HPDE6-E6E7 (cell line): ENCODE measurements around the gene AMIGO3.
"Not testable (repeated sequence)": the region's sequence is repeated elsewhere in the genome, so short reads cannot be mapped to it uniquely, and the experiment has no call there.

Source experiments
- DNase-seq: peaks from one replicate; pipeline ENCODE4 v3.0.0; 2011; ENCODE audit warnings: missing footprints; ENCODE audit errors: extremely low spot score

AMIGO3 gene, protein sequence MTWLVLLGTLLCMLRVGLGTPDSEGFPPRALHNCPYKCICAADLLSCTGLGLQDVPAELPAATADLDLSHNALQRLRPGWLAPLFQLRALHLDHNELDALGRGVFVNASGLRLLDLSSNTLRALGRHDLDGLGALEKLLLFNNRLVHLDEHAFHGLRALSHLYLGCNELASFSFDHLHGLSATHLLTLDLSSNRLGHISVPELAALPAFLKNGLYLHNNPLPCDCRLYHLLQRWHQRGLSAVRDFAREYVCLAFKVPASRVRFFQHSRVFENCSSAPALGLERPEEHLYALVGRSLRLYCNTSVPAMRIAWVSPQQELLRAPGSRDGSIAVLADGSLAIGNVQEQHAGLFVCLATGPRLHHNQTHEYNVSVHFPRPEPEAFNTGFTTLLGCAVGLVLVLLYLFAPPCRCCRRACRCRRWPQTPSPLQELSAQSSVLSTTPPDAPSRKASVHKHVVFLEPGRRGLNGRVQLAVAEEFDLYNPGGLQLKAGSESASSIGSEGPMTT

DNA sequence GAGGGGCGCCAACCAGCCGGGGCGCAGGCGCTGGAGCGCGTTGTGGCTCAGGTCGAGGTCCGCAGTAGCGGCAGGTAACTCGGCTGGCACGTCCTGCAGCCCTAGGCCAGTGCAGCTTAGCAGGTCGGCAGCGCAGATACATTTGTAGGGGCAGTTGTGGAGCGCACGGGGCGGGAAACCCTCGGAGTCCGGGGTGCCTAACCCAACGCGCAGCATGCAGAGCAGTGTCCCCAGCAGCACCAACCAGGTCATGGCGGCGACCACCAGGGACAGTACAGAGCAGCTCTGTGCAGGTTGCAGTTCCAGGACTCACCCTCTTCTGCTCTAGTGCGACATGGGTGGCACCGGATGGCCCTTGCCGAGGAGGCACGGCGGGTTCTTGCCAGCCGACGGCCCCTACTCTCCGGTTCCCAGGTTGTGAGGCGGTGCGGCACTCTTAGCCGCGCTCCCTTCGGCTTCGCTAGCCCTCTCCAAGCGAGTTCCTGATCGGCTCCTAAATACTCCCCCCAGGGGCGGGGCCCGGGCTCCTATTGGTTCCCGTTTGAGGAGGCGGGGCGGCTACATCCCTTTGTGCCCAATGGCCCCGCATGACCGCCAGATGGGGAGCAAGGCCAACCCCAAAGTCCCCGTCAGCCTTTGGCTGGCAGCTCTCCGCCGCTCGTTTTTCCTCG is at the start of gene AMIGO3:
Gene AMIGO3 (minus strand): TSS at position 471 of the 671 bp plus-strand sequence. CDS start 219 bp downstream, at position 252.
- DNase-seq = peak; percentile 76

DNA sequence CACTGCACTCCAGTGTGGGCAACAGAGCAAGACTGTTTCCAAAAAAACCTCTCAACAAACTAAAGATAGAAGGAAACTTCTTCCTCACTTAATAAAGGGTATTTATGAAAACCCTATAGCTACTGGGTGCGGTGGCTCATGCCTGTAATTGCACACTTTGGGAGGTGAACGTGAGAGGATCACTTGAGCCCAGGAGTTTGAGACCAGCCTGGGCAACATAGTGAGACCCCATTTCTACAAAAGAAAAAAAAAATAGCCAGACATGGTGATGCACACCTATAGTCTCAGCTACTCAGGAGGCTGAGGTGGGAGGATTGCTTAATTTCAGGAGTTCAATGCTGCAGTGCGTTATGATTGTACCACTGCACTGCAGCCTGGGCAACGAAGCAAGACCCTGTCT is 44.5 kb upstream of the AMIGO3 start:
- DNase-seq = no peak

DNA sequence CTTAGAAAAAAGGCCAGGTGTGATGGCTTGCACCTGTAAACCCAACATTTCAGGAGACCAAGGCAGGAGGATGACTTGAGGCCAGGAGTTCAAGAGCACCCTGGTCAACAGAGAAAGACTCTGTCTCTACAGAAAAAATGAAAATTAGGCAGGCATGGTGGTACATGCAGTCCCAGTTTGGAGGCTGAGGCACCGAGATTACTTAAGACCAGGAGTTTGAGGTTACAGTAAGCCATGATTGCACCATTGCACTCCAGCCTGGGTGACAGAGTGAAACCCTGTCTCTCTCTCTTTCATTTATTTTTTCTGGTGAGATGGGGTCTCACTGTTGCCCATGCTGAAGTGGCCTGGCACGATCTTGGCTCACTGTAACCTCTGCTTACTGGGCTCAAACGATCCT is 42.2 kb upstream of the AMIGO3 start:
- DNase-seq = no peak

DNA sequence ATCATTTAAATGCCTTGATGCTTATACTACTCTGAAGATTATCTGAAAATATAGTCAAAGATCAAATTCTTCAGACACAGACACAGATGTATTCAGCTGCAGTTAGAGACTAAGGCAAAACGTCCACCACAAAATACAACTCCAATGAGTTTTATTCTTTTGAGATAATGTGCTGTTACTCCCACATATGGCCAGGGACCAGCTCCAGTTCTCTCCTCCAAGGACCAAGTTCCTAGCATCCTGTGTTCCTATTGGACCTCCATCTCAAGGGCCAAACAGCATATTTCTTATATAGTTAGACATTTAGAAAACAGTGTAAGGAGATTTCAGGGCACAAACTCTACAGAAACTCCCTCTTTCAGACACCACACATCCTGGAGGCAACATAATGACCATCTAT is 39.7 kb upstream of the AMIGO3 start:
- DNase-seq = no peak

DNA sequence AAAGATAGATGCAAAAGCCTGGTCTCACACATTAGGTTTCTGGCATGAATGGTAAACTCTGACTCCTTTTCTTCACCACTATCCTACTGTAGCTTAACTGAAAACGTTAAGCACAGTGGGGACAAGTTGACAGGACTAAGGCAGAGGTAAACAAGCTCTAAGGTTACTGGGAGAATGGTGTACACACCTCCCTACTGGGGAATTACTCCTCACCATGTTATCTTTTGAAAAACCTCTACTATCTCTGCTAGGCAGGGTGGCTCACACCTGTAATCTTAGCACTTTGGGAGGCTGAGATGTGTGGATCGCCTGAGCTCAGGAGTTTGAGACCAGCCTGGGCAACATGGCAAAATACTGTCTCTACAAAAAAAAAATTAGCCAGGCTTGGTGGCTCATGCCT is 37.7 kb upstream of the AMIGO3 start:
- DNase-seq = no peak

DNA sequence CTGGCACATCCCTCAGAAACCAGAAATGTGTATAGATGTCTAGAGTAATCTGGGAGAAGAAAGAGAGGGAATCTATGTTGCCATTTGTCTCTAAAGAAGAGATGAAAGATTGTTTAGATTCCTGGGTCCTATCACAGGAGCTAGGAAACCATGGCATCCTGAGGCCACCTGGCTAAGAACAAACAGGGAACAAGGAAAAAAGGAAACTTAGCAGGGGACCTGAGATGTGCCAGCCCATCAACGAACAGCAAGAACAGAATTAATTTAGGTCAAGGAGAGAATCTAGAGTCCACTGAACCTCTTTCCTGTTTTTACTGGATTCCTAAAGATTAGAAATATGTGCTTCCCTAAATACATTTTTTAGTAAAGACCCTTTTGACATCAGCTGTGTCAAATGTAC is 36.6 kb upstream of the AMIGO3 start:
- DNase-seq = no peak

DNA sequence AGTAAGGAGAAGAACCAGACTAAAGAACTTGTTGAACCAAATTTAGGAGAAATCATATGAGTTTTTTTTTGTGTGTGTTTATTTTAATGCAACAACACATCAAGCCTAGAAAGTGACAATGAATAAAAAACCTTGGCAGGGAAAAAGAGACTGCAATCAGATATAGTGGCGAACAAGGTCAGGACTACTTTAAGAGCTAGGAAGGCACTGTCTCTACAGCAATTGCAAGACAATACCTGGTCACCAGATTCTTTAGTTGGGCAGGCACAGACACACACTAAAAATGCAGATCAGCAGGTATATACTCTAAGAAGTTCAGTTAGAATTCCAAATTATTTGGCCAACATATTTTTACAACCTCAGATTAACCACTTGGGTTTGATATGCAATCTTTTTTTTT is 35.1 kb upstream of the AMIGO3 start:
- no peak for DNase-seq

DNA sequence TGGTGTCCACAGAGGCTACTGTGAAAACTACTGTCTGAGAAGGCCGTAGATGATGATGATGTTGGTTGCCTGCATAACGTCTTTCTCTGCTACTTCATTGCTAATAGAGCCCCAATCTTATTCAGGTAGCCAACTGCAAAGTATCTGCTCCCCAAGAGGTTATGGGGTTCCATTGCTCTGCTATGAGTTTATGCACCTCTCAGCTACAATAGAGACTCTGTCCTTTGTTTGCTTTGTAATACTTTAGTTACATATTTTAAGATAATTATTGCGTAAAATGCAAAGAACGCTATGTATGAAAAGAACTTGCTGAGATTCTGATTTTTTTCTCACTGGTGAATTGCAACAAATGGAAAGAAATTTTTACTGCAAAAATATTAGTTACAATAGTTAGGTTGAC is 32.0 kb upstream of the AMIGO3 start:
- no peak for DNase-seq

DNA sequence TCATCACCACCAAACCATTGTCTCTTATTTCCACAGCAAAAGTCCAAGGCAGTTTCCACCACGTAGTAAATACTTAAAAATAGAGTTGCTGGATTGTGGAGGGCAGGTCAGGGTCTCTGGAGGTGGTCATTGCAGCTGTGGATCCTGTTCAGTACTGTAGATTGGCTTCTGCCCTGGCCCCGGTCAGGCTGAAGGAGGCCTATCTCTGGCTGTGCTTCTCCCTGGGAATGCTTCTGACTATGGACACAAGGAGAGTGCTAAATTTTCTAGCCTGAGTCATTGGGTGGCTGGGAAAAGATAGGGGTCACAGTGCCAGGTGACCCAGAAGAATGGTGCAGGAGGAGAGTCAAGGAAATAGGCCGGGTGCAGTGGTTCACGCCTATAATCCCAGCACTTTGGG is 30.6 kb upstream of the AMIGO3 start:
- DNase-seq = no peak

DNA sequence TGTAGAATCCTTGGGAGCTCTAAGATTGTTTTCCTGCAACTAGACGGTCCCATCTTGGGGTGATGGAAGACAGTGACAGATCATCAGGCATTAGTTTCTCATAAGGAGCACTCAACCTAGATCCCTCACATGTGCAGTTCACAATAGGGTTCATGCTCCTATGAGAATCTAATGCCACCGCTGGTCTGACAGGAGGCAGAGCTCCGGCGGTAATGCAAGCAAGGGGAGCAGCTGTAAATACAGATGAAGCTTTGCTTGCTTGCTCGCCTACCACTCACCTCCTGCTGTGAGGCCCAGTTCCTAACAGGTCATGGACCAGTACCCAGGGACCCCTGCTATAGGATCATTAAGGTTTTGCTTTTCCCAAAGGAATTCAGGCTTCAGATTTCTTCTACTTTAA is 29.4 kb upstream of the AMIGO3 start:
- DNase-seq = not testable (repeated sequence)

DNA sequence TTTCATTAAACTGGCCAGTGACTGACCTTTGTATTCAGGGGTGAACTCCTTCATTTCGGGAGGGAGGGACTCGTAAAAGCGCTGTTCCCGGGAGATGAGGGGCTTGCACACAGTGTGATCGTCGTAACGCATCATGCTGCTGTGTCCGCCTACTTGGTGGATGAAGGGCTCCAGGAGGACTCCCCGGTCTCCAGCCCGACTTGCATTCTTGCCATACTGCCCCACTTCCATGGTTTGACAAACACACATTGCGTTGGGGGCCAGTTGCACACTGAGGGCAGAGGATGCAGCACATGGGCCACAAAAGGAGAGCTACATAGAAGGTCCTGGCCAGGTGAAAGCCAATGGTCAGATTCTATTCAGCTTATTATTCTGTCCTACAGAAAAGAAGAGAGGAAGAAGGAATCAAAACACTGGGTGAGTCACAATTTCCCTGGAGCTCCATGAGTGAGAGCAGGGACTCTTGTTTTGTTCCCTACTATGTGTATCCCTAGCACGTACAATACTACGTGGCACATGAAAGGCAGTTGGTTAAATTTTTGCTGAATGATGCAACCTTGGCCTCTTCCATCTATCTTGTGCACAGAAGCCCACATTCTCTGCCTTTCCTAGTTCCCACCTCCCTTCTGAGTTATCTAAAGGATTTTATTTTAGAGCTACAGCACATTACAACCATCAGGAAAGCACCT is 28.5 kb upstream of the AMIGO3 start:
- no peak for DNase-seq

DNA sequence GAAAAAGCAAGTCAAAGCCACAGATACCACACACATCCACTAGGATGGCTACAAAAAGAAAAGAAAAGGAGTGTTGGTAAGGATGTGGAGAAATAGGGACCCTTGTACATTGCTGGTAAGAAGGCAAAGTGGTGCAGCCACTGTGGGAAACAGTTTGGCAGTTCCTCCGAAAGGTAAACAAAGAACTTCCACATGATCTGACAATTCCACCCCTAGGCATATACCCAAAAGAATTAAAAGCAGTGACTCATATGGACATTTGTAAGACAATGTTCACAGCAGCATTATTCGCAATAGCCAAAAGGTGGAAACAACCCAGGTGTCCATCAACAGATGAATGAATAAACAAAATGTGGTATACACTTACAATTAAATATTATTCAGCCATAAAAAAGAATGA is 26.5 kb upstream of the AMIGO3 start:
- DNase-seq = no peak

DNA sequence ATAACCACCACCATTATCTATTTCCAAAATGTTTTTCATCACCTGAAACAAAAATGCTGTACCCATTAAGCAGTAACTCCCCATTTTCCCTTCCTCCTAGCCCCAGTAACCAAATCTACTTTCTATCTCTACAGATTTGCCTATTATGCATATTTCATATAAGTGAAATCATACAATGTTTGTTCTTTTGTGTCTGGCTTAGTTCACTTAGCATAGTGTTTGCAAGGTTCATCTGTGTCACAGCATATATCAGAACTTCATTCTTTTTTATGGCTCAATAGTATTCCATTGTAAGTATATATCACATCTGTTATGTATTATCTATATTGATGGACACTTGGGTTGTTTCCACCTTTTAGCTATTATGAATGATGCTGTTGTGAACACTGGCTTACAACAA is 20.9 kb upstream of the AMIGO3 start:
- DNase-seq = no peak

DNA sequence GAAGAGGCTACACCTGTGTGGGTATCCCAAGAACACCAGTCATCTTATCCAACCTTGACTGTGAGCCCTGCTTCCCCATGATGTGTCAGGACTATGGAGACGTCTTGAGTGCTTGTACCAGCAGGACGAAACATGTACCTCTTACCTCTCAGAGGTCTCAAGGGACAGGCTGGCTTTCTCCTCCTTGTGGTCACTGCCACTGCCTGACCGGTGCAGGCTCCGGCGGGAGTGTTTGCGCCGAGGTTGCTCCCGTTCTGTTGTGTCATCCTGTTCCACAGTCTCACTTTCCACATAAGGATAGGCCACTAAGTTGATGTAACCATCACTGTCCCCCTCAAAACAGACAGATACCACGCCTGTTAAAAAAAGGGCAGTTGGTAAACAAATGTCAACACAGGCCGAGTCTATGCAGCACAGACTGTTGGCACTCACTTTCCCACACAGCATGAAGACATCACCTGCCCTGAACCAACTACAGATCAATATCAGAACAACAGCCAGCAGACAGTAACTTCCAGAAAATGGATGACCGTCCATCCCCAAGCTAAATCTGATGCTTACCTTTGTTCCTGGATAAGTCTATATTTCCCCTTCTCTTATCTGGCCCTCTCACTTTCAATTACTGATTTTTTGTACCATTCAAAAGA is 18.7 kb upstream of the AMIGO3 start:
- DNase-seq = no peak

DNA sequence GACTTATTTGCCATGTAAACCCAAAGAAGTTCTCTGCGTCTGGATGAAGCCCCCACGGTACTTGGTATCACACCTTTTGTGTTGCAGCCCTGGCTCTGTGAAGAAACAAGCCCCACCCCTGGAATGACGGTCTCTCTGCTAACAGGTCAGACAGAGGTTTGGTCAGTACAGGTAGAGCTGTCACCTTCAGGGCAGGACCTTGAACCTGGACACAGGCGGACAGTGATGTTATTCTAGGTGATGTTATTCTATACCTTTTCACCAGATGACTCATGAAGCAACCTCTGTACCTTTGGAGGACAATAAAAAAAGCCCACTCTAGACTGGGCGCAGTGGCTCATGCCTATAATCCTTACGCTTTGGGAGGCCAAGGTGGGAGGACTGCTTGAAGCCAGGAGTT is 15.3 kb upstream of the AMIGO3 start:
- DNase-seq = no peak

DNA sequence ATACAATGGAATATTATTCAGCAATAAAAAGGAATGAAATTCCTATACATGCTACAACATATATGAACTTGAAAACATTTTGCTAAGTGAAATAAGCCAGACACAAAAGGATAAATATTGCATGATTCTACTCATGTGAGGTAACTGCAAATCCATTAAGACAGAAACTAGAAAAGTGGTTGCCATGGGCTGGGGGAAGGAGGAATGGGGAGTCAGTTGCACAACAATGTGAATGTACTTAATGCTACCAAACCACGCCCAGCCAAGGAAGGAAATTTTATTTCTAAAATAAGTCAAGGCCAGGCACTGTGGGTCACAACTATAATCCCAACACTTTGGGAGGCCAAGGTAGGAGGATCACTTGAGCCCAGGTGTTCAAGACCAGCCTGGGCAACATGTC is 14.1 kb upstream of the AMIGO3 start:
- DNase-seq = no peak

DNA sequence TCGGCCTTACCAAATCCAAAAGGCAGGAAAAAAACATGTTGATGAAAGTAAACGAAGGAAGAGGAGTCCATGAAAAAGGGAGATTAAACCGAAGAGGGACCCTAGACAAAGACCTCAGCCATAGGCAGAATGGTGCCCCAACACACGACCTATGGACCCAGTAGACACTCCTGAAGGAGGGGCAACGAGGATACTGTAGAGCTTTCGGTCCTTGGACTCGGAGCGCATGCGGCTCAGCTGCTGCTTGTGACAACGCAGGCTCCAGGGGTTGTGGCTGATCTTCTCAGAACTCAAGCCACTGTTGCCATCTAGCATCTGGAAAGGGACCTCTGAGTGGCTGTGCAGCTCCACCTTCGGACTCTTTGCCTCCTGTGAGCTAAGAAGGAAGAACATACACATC is 13.1 kb upstream of the AMIGO3 start:
- no peak for DNase-seq

DNA sequence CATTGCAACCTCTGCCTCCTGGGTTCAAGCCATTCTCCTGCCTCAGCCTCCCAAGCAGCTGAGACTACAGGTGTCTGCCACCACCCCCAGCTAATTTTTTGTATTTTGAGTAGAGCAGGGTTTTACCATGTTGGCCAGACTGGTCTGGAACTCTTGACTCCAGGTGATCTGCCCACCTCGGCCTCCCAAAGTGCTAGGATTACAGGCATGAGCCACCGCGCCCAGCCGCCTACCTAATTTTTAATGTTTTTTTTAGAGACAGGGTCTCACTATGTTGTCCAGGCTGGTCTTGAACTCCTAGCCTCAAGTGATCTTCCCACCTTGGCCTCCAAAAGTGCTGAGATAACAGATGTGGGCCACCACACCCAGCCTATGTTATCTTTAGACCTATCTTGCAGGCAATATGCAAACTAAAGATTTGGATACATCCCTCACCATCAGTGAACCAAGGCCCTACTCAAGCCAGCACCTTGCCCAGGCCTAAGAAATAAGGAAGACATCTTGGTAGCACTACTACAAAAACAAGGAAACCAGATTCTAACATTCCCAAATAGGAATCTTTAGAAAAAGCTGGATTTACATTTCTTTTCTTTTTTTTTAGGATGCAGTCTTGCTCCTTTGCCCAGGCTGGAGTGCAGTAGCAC is 10.6 kb upstream of the AMIGO3 start:
- DNase-seq = no peak

DNA sequence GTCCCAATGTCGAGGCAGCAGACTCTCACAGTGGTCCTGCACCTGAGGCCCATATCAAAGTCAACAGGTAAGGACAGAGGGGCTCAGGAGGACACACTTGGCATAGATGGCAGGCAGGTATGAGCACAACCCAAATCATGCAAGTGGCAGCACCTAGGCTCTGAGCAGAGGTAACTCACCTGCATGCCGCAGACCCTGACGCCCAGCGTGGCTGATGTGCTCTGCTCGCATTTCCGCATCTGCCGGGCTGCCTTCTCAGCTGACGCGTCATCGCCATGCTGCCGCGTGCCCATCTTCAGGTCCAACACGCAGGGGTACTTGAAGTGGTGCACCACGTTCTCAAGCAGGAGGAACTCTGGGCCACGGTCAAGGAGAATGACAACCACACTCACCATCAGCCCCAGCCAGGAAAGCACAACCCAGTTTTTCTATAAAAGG is 8.5 kb upstream of the AMIGO3 start:
- DNase-seq = no peak

DNA sequence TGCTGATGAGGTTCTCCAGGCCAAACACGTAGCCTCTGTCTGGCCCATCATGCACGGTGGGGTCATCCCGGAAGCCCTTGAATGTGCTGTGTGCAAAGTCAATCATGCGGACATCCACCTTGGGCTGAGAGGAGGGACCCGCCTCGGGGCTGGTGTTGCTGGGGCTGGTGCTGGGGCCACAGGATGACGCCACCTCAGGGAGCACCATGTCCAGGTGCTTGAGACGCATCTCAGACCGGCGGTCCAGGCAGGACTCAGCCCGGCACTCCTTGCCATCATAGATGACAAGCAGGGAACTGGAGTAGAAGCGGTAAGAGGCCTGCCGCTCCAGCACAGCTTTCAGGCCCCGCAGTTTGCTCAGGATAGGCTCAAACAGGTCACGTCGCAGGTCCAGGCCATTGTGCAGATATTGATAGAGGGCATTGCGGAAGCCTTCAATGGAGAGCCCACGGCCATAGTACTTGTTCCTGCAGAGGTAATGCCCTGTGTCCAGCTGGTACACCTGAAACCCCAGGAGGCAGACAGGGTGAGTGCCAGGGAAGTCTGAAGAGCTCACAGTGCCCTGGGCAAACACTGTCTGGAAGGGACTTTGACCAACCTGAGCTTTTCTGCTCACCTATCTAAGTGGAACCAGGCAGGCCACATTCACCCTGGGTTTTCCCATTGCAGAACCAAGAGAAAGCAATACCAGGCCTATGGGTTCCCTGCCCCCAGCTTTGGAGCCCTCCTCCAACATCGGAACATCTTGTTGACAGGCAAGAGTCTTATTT is 7.9 kb upstream of the AMIGO3 start:
- no peak for DNase-seq
